WI38 (cell line): ENCODE data around the gene CCDC33.

Source experiments
- H3K4me3 ChIP-seq: 2 replicates; pipeline ENCODE4 v1.5.1; 2011; ENCODE audit warnings: low read depth, mild to moderate bottlenecking, control low read depth, low read length
- TF ChIP-seq, protein P1 (sequence below): IDR thresholded peaks from 2 replicates; pipeline ENCODE4 v1.5.1; 2012; ENCODE audit warnings: low read depth, mild to moderate bottlenecking, control low read depth, low read length

The CCDC33 gene

DNA sequence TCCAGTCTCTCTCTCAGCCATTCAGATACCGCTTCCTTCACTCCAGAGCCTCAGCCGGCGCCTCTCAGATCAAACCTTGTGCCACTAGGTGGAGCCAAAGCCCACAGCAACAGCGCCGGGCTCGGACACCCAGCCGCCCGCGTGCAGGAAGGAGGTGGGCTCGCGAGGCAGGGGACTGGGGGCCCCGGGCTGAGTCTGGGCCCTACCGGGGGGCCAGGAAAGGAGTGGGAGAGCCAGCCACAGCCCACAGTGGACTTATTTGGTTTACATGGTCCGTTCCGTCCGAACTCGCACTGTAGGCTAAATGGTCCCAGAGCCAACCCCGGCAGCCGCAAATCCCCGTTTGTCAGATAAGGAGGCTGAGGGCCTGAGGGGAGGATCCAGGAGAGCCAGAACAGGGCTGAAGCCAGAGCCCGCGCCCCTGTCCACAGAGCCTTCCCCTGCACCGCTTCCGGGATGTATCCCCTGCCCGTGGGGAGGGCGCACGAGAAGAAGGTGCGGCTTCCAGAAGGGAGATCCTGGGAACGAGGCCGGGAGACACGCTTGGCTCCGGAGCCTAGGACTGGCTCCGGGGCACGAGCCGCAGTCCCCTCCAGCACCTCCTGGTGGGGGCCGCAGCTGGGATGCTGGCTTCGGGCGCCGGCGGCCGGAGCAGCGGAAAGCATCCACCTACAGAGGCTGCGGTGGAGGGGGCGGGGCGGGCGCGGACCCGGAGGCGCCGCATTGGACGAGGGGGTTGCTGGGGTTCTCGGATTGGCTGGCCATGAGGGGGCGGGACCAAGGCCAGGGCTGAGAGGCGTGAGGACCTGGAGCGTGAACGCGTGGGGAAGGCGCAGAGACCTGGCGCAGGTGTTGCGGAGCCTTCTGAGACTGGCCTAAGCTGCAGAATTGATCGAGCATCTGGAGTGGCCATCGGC, 137.9 kb downstream of the CCDC33 start:
- TF ChIP-seq, protein P1, sequence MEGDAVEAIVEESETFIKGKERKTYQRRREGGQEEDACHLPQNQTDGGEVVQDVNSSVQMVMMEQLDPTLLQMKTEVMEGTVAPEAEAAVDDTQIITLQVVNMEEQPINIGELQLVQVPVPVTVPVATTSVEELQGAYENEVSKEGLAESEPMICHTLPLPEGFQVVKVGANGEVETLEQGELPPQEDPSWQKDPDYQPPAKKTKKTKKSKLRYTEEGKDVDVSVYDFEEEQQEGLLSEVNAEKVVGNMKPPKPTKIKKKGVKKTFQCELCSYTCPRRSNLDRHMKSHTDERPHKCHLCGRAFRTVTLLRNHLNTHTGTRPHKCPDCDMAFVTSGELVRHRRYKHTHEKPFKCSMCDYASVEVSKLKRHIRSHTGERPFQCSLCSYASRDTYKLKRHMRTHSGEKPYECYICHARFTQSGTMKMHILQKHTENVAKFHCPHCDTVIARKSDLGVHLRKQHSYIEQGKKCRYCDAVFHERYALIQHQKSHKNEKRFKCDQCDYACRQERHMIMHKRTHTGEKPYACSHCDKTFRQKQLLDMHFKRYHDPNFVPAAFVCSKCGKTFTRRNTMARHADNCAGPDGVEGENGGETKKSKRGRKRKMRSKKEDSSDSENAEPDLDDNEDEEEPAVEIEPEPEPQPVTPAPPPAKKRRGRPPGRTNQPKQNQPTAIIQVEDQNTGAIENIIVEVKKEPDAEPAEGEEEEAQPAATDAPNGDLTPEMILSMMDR = peak; percentile 77

DNA sequence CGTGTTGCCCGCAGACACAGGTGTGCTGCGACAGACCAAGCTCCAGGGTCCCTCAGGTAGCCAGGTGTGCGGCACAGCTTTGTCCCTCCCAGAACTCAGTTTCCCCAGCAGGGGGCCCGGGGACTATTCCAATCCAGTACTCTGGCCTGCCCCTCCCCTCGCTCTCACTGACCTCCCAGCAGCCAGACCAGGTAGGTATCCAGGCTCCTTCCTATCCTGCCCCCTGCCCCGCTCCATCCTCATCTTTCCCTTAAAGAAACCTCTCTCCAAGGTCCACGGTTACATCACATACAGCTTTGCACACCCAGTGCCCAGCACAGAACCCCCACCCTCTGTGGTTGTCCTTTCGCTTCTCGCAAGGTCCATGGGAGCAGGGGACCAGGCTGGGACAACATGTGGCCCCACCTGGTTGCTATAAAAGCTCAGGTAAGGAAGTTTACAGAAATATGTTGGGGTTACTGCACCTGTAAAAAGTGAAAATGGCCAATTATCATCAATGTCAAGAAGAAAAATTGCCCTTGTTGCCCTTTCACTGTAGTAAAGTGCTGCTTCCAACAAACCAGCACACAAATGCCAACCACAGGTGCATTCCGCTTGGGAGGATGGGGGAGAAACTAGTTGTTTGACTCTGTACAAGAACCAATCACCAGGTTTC, 138.6 kb downstream of the CCDC33 start:
- TF ChIP-seq, protein P1 = no peak
- peak overlapping the region; percentile 74 for H3K4me3 ChIP-seq

More for the DNA sequence above, 137.9 kb downstream of the CCDC33 start:
- H3K4me3 ChIP-seq = peak overlapping the region; percentile 74

DNA sequence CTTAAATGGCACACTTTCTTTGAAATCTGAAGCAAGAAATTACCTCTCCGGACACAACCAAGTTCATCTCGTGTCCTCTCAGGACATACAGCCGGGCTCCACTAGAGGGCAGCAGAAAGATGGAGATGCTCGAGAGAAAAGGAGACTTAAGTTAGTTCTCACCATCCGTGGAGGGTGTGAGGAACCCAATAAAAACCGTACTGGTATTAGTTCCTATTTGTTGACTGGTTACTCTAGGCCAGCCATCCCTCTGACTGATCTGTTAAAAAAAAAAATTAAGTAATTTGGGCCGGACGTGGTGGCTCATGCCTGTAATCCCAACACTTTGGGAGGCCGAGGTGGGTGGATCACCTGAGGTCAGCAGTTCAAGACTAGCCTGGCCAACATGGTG, 139.2 kb downstream of the CCDC33 start:
- H3K4me3 ChIP-seq = no peak overlapping the region
- TF ChIP-seq, protein P1 = peak; percentile 92

DNA sequence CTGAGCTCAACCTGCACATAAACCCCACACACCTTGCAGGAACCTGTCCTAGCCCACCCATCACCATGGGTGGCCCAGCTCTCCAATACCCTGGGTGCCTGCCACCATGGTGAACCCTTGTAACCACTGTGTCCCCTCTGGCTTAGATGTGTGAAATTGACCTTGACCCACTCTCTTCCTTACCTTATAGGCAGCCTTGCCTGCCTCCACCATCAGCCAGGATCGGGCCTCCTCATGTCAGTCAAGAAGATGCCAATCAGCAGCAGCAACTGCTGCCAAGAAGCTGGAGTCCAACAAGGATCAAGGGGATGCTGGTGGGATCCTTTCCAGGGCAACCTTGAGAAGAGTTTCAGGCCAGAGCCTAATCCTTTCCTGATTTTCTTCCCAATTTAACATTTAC, 140.1 kb downstream of the CCDC33 start:
- TF ChIP-seq, protein P1 = no peak
- H3K4me3 ChIP-seq = no peak overlapping the region

DNA sequence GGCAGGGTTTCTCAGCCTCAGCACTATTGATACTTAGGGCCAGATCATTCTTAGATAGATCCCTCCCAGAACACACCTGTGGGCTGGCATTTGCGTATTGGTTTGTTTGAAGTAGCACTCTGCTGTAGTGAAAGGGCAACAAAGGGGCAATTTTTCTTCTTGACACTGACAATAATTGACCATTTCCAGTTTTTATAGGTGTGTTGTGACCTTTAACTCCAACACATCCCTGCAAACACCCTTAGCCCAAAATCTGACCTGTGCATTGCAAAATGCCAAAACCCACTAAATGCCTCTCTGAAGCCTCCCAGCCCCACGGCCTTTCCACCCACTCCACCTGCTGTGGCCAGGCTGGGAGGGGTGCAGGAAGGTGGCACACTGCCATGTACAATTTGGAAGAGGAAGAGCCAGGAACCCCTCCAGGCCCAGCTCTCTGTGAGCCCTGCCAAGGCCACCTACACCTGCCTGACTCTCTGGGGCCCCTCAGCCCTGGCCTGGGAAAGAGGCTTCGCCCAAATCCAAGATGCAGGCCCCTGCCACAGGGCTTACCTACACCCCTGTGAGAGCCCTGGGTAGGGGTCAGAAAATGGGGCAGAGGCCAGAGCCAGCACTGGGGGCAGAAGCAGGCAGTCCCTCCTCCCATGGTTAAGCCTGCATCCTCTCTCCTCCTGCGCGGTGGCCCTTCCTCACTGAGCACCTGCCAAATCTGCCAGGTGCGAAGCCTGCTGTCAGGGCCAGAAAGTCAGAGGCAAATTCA, 140.9 kb downstream of the CCDC33 start:
- no peak overlapping the region for H3K4me3 ChIP-seq
- TF ChIP-seq, protein P1 = no peak

DNA sequence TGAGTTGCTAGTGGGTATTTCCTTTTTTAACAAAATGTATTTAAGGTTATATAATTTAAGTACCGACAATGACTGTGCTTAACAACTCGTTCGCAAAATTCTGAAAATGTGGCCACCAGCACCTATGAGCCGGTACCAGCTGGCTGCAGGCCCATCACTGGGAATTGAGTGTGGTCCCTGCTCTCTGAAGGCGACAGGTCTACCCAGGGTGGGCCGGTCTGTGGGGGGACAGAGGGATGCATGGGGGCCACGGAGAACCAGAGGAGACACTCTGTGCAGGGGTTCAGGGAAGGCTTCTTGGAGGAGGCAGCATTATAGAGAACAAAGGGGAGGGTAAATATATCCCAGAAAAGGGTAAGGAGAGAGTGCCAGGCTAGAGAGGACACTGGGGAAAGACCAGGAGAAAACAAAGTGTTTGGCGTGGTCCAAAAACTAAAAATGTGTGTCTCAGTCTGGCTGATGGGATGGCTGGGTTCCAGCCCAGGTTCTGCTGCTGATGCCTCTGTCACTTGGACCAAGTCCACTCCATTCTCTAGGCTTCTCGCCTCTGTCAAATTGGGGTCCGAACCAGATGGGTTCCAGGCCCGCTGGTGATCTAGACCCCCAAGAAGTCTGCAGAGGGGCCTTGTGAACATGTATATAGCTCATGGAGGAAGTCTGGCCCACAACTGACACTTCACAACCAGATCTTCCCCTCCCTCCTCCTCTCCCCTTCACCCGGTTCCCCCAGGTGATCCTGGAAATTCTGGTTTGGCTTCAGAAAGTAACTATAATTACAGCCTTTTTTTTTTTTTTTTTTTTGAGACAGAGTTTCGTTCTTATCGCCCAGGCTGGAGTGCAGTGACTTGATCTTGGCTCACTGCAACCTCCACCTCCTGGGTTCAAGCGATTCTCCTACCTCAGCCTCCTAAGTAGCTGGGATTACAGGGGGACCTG, 142.0 kb downstream of the CCDC33 start:
- TF ChIP-seq, protein P1 = no peak
- H3K4me3 ChIP-seq = no peak overlapping the region
